Measurements from ENCODE around the gene MARK2.

GRCh38 chr11:63938479-63939396, 99.8 kb downstream of the MARK2 start, which contains the start of gene NAA40:
- TF ChIP-seq EZH2 (IDR thresholded peaks at IDR 0.05; ENCODE audit: insufficient read depth, poor library complexity, severe bottlenecking) (no peak), EZH2phosphoT487 (IDR thresholded peaks at IDR 0.05; ENCODE audit: insufficient read depth, low read depth) (no peak)
